Renal cortical epithelial cell (primary cell): ENCODE measurements around the gene FN3KRP. TPM values are rescaled to one million over a fixed set of nuclear protein-coding genes. Genes with fewer than 3 reads are reported as not detected.

ENCODE experiments used
- DNase-seq: peaks from one replicate; pipeline ENCODE4 v3.0.0-alpha.2; 2011; ENCODE audit warnings: low read depth
- total RNA-seq: library from RNA; depleted of rRNA; stranded (reverse); fragments of >200 nt; gene quantifications from 2 replicates; pipeline ENCODE4 v1.2.3, GENCODE V29; 2014

FN3KRP gene
- total RNA-seq, 1 donor from 2014 or later = 21.3 TPM

GRCh38 chr17:82709024-82709675 is 7.4 kb upstream of the FN3KRP start:
- DNase-seq = no peak

DNA sequence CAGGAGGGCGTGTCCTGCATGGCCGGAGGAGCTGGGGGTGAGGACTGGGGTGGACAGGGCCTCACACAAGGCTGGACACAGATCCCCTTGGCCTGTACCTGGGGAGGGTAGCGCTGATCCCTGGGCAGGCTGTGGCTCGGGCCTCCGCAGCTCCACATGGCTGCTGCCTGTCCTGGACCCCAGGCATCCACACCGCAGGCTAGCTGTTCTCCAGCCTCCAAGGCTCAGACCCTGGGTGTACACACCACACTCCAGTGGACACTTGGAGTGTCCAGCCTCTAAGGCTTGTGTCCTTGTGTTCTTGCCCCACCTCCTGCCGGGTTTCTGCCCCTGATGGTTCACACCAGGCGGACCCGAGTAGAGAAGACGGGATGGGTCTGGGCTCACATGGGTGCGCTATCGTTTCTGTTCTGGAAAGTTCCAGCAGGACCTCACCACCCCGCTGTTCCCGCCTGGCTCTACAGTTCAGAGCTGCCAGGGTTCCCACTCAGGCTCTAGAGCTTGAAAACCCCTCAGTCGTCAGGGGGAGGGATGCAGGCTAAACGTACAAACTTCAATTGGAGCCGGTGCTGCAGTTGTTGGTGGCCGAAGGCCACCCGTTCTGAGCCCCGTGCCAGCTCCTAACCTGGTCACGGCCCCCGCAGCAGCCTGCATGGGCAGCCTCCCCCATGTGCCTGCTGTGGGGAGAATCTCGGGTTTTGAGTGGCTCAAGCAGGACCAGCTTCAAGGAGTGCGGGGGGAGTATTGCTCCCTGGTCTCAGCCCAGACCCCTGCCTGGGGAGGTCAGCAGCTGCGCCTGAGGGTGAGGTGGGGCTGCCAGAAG is 6.6 kb upstream of the FN3KRP start:
- no peak for DNase-seq

- no peak for DNase-seq
Measured at GRCh38 chr17:82710499-82711232, 5.8 kb upstream of the FN3KRP start.

DNA sequence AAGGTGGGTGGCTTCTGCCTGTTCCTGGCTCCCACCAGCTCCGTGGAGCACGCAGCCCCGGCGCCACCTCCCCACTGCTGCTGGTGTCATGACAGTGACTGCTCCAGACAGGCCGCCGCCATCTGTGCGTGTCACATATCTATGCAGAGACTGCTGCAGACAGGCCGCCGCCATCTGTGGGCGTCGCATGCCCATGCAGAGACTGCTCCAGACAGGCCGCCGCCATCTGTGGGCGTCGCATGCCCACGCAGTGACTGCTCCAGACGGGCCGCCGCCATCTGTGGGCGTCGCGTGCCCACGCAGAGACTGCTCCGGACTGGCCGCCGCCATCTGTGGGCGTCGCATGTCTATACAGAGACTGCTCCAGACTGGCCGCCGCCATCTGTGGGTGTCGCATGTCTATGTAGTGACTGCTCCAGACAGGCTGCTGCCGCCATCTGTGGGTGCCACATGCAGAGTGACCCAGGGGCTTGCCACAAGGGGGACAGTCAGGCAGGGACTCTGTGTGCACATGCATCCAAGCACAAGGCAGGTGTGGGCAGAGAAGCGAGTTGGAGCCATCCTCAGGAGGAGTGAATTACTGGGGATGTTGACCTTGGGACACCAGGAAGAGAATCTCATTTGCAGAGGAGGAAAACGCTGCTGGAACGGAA is 3.3 kb upstream of the FN3KRP start:
- no peak for DNase-seq

DNA sequence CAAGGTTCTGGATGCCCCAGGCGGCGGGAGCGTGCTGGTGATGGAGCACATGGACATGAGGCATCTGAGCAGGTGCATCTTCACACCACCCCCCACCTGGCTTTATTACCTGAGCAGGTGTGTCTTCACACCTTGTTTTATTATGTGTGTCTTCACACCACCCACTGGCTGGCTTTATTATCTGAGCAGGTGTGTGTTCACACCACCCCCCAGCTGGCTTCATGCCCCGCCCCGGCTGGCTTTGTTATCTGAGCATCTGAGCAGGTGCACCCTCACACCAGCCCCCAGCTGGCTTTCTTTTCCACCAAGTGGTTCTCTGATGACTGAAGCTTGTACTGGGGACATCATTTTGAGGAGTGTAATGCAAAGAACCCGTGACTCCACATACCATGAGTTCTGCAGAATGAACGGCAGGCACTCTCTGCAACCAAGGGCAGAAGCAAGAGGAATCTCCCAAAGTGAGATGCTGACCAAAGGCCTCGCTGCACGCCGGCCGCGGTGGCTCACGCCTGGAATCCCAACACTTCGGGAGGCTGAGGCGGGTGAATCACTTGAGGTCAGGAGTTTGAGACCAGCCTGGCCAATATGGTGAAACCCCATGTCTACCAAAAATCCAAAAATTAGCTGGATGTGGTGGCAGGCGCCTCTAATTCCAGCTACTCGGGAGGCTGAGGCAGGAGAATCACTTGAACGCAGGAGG is 2.6 kb downstream of the FN3KRP start:
- DNase-seq = no peak

DNA sequence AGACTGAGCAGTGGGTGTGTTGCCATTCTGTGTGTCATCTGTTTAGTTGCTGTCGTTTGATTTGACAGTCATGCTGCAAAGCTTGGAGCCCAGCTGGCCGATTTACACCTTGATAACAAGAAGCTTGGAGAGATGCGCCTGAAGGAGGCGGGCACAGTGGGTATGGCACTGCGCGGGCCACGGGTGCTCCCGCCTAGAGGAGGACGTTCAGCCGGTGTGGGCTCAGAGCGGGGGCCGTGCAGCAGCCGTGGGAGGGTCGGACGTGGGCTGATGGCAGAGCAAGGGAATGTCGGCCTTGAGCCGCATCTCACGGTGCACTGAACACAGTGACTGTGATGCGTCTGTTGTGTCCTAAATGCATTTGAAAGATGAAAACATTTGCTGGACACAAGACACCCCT is 3.7 kb downstream of the FN3KRP start:
- DNase-seq = no peak

GRCh38 chr17:82722341-82723013 is 6.0 kb downstream of the FN3KRP start:
- DNase-seq = no peak

- no peak for DNase-seq
Measured at GRCh38 chr17:82723169-82723807, 6.8 kb downstream of the FN3KRP start.

GRCh38 chr17:82726427-82726826 is 9.9 kb downstream of the FN3KRP start:
- DNase-seq = no peak

GRCh38 chr17:82729479-82730260 is 13.2 kb downstream of the FN3KRP start:
- DNase-seq = no peak

- no peak for DNase-seq
Measured at GRCh38 chr17:82732118-82732743, 15.7 kb downstream of the FN3KRP start.

DNA sequence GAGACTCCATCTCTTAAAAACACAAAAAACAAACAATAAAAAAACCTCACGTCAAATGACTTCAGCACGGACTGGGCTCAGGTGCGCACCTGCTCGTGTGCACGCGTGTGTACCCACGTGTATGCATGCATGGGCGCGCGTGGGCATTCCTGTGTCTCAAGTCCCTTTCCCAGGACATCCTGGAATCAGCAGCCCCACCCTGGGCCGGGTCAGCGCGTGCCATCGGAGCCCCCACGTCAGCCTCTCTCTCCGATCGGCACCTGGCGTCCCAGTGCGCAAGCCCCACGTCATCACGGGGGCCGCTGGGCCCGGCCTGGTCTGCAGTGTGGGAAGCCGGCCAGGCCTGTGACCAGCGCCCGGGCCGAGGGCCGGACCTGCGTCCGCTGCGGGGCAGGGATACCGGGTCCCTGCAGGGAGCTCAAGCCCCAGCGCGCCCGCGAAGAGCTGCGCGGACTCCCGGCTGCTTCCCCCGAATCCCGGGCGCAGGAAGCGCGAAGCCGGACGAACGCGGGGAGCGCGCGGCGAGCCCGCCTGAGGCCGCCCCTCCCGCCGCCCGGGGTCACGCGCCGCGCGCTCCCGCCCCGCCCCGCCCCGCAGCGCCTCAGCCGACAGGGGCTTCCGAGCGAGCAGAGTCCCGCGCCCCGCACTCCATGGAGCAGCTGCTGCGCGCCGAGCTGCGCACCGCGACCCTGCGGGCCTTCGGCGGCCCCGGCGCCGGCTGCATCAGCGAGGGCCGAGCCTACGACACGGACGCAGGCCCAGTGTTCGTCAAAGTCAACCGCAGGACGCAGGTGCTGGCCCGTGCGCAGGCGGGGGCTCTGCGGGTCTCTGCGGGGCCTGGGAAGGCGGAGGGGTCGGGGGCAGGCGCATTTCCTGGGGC is 18.7 kb downstream of the FN3KRP start, which contains the start of gene FN3K:
Gene FN3K (plus strand): TSS at position 629 of the 880 bp plus-strand sequence. CDS start 22 bp downstream, at position 651.
- DNase-seq = no peak

DNA sequence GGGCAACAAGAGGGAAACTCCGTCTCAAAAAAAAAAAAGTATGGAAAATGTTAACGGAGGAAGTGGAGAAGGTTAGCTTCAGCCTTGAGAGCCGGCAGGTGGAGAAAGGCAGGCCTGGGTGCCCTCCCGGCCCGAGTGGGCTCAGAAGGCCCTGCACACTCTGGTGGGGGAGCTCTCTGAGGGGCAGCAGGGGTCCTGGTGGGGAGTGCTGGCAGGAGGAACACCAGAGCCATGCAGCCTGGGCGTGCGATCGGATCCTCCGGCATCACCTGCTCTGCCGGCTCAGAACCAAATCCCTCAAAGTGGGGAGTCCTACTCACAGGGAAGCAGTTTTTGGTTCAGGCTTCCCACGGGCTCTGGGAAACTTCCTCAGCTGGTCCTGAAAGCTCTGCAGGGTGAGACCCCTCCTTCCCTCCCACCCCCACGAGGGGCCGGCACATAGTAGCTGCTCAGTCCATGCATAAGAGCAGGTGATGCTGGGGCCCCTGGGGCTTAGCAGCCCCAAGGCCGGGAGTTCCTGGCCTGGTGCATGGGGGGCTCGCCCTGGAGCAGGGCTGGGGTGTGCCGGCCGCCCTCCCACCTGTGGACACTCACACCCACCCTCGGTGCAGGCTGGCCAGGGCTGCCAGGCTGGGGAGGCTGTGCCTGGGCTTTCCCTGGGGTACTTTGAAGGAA is 20.1 kb downstream of the FN3KRP start:
- DNase-seq = no peak

DNA sequence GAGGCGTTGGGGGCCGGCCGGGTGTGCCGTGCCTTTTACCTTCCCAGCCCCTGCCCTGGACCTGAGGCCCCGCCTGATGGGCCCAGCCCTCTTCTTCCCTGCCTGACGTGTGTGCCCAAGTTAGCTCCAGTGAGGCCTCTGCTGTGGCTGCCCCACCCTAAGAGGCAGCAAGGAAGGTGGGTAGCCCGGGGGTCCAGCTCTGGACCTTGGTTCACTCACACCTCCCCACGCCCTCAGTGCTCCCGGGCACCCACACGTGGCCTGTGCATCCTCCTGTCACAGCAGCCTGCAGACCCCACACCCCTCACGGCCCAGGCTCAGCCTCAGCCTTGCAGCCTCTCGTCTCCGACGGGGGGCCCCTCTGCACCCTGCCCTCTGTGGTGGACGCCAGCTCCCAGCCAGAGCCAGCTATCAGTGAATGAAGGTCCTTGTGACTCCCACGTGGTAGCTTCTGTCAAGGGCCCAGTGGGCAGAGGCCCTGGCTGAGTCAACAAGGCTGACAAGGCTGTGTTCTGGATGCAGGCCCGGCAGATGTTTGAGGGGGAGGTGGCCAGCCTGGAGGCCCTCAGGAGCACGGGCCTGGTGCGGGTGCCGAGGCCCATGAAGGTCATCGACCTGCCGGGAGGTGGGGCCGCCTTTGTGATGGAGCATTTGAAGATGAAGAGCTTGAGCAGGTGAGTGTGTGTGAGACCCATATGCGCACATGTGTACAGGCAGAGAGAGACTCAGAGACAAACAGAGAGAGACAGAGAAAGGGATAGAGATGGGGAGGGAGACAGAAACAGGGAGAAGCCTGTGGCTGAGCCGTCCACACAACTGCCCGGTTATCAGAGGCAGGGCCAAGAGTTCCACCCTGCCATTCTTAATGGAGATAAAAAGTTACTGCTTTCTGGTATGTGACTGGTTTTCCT is 21.7 kb downstream of the FN3KRP start:
- no peak for DNase-seq

- DNase-seq = peak; percentile 57
Measured at GRCh38 chr17:82740906-82741759, 24.6 kb downstream of the FN3KRP start.
